WTC11 (cell line): Measurements from ENCODE around the gene AP3M1. TPM values are rescaled to one million over a fixed set of nuclear protein-coding genes. Genes with fewer than 3 reads are reported as not detected.

ENCODE experiments used
- ATAC-seq: fragments of 200-7000 bp; cut with Tn5 transposase; 2 replicates; pipeline ENCODE4 v1.10.0; 2021; ENCODE audit warnings: mild to moderate bottlenecking, moderate library complexity
- CTCF ChIA-PET: fragments of 300-600 bp; sonication (Branson Sonifier 250); formaldehyde crosslinking; loops from one replicate; lab custom pipeline; 2021; ENCODE audit warnings: antibody characterized with exemption; lab: Charles Lee
- POLR2A ChIA-PET: fragments of 350-600 bp; sonication (Branson Sonifier 250); formaldehyde crosslinking; loops from one replicate; lab custom pipeline; 2021; ENCODE audit warnings: antibody characterized with exemption; lab: Charles Lee
- DNase-seq: peaks from one replicate; pipeline ENCODE4 v3.0.0; 2021; ENCODE audit warnings: low spot score
- H3K27ac Mint-ChIP-seq: 2 replicates; pipeline ENCODE4 v1.8.0; 2021; ENCODE audit warnings: mixed read lengths
- H3K27me3 Mint-ChIP-seq: 2 replicates; pipeline ENCODE4 v1.8.0; 2021; ENCODE audit warnings: low read depth, mild to moderate bottlenecking, moderate library complexity, mixed read lengths
- H3K36me3 Mint-ChIP-seq: 2 replicates; pipeline ENCODE4 v1.8.0; 2021; ENCODE audit warnings: mixed read lengths
- H3K4me1 Mint-ChIP-seq: 2 replicates; pipeline ENCODE4 v1.8.0; 2022; ENCODE audit warnings: mixed read lengths
- H3K4me3 Mint-ChIP-seq: 2 replicates; pipeline ENCODE4 v1.8.0; 2021; ENCODE audit warnings: mild to moderate bottlenecking, moderate library complexity, mixed read lengths
- H3K9me3 Mint-ChIP-seq: 2 replicates; pipeline ENCODE4 v1.8.0; 2021; ENCODE audit warnings: mixed read lengths
- CREB1 ChIP-seq: sonication (generic); formaldehyde crosslinking; IDR thresholded peaks from 2 replicates; pipeline ENCODE4 v1.8.0; 2023; ENCODE audit warnings: mild to moderate bottlenecking, missing genetic modification reagents
- EMX1 ChIP-seq: fragments of 250-450 bp; sonication (Bioruptor Pico); IDR thresholded peaks from 2 replicates; pipeline ENCODE4 v1.8.0; 2021; ENCODE audit warnings: mild to moderate bottlenecking
- FOXK1 ChIP-seq: sonication (generic); formaldehyde crosslinking; IDR thresholded peaks from 2 replicates; pipeline ENCODE4 v1.8.0; 2022; ENCODE audit warnings: mild to moderate bottlenecking, moderate library complexity, missing genetic modification reagents
- HMGA2 ChIP-seq: fragments of 250-450 bp; sonication (Bioruptor Pico); IDR thresholded peaks from 2 replicates; pipeline ENCODE4 v1.4.0; 2021; ENCODE audit warnings: mild to moderate bottlenecking, moderate library complexity
- MXD4 ChIP-seq: fragments of 250-450 bp; sonication (Bioruptor Pico); IDR thresholded peaks from 2 replicates; pipeline ENCODE4 v1.8.0; 2021; ENCODE audit warnings: mild to moderate bottlenecking, moderate library complexity, borderline replicate concordance
- OVOL2 ChIP-seq: fragments of 250-450 bp; sonication (Bioruptor Pico); IDR thresholded peaks from 2 replicates; pipeline ENCODE4 v1.9.0; 2021; ENCODE audit warnings: mild to moderate bottlenecking, borderline replicate concordance
- RELA ChIP-seq: sonication (generic); formaldehyde crosslinking; IDR thresholded peaks from 2 replicates; pipeline ENCODE4 v1.8.1; 2022; ENCODE audit warnings: missing genetic modification reagents, mild to moderate bottlenecking, borderline replicate concordance
- SP1 ChIP-seq: sonication (generic); formaldehyde crosslinking; conservative IDR thresholded peaks from 2 replicates; pipeline ENCODE4 v1.8.1; 2022; ENCODE audit warnings: missing genetic modification reagents
- TCF7 ChIP-seq: sonication (generic); formaldehyde crosslinking; IDR thresholded peaks from 2 replicates; pipeline ENCODE4 v1.8.0; 2022; ENCODE audit warnings: mild to moderate bottlenecking, low read depth, missing genetic modification reagents, moderate library complexity
- TEAD1 ChIP-seq: sonication (generic); formaldehyde crosslinking; IDR thresholded peaks from 2 replicates; pipeline ENCODE4 v1.8.0; 2022; ENCODE audit warnings: mild to moderate bottlenecking, missing genetic modification reagents
- ZNF232 ChIP-seq: sonication (generic); formaldehyde crosslinking; IDR thresholded peaks from 2 replicates; pipeline ENCODE4 v1.8.0; 2022; ENCODE audit warnings: mild to moderate bottlenecking, missing genetic modification reagents
- total RNA-seq: library from RNA; stranded (reverse); gene quantifications from 3 replicates; pipeline ENCODE4 v1.2.3, GENCODE V29; 2021
- TF ChIP-seq, protein P1 (sequence below): sonication (generic); formaldehyde crosslinking; IDR thresholded peaks from 2 replicates; pipeline ENCODE4 v1.8.0; 2022; ENCODE audit warnings: mild to moderate bottlenecking, missing genetic modification reagents
- TF ChIP-seq, protein P2 (sequence below): sonication (generic); formaldehyde crosslinking; IDR thresholded peaks from 2 replicates; pipeline ENCODE4 v1.8.0; 2023; ENCODE audit warnings: missing genetic modification reagents
- TF ChIP-seq, protein P3 (sequence below): fragments of 250-450 bp; sonication (Bioruptor Pico); IDR thresholded peaks from 2 replicates; pipeline ENCODE4 v2.1.2; 2022; ENCODE audit warnings: mild to moderate bottlenecking, moderate library complexity
- TF ChIP-seq, protein P4 (sequence below): sonication (generic); formaldehyde crosslinking; IDR thresholded peaks from 2 replicates; pipeline ENCODE4 v1.8.0; 2023; ENCODE audit warnings: mild to moderate bottlenecking, missing genetic modification reagents
- TF ChIP-seq, protein P5 (sequence below): sonication (generic); formaldehyde crosslinking; IDR thresholded peaks from 2 replicates; pipeline ENCODE4 v1.8.1; 2023; ENCODE audit warnings: mild to moderate bottlenecking, missing genetic modification reagents
- TF ChIP-seq, protein P6 (sequence below): sonication (generic); formaldehyde crosslinking; IDR thresholded peaks from 2 replicates; pipeline ENCODE4 v1.8.0; 2022; ENCODE audit warnings: missing genetic modification reagents
- TF ChIP-seq, protein P7 (sequence below): sonication (generic); formaldehyde crosslinking; IDR thresholded peaks from 2 replicates; pipeline ENCODE4 v1.8.0; 2023; ENCODE audit warnings: missing genetic modification reagents, mild to moderate bottlenecking, borderline replicate concordance
- TF ChIP-seq, protein P8 (sequence below): sonication (generic); formaldehyde crosslinking; IDR thresholded peaks from 2 replicates; pipeline ENCODE4 v1.8.1; 2023; ENCODE audit warnings: mild to moderate bottlenecking, missing genetic modification reagents, moderate library complexity

The AP3M1 gene
- total RNA-seq, 1 experiment from 2014 or later, result 37.3 TPM

DNA sequence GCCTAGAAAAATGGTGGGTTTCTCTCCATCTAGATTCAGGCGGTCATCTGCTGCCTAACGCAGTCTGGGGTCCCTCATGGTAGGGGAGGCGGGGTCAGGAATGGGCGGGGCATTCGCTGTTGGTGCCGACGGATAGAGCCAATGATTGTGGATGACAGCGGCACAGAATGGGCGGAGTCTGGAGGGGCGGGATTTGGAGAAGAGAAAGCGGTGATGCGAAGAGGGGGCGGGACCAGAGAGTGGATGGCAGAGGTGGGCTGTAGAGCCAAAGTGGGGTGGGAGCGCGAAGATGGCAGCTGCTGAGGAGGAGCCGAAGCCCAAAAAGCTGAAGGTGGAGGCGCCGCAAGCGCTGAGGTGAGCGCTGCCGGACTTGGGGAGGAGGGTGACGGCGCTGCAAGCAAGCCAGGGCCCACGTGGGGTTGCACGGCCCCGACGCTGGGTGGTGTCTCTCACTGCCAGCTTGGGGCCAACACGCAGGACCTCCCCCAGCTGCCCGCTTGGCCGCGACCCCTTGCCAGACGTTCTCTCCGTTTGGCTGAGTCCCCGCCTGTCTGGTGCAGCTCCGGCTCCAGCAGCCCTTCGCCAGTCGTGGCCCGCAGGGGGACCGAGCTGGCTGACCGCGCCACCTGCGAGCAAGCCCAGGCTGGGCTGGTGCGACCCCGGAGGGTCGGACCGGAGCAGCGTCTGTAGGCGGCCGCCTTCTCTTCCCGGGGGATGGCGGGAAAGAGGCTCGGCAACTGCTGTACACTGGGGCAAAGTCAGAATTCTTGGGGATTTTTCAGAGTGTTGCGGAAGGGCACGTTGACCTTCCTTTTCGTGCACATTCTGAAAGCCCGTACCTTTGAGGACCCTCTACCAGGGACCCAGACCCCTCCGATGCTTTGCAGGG is 606 bp upstream of the AP3M1 start, which contains the start of gene ADK:
Gene ADK, plus strand, starts transcription at position 232 of the 889 bp plus-strand sequence. Its CDS starts 58 bp downstream, at position 290.
- CTCF ChIA-PET, result interaction anchor here (0.9 to 1.9 kb wide), 6 partner anchors 13 to 1084 kb away, joined by 3 to 8 read pairs (median 4); partner anchors contain the start of gene COMTD1
- DNase-seq (peak; percentile 100), ATAC-seq (peak; percentile 89)
- POLR2A ChIA-PET, result interaction anchor here (0.6 to 2.6 kb wide), 13 partner anchors 9 to 1084 kb away, joined by 3 to 16 read pairs (median 4); partner anchors contain the start of genes COMTD1 and VCL
- Mint-ChIP-seq H3K9me3 (no peaks in the 10 kb centered on the region), H3K36me3 (no peaks in the 10 kb centered on the region), H3K4me3 (no peak within 1 kb of the TSS), H3K27me3 (no peaks in the 10 kb centered on the region), H3K27ac (peak within 1 kb of the TSS; percentile 72; the same call in 1 of the 2 replicates), H3K4me1 (peaks cover 14% of the 10 kb centered on the region)
- TF ChIP-seq, protein P1, sequence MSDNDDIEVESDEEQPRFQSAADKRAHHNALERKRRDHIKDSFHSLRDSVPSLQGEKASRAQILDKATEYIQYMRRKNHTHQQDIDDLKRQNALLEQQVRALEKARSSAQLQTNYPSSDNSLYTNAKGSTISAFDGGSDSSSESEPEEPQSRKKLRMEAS (CRISPR knock-in tag), result no peak
- TF ChIP-seq, protein P2, sequence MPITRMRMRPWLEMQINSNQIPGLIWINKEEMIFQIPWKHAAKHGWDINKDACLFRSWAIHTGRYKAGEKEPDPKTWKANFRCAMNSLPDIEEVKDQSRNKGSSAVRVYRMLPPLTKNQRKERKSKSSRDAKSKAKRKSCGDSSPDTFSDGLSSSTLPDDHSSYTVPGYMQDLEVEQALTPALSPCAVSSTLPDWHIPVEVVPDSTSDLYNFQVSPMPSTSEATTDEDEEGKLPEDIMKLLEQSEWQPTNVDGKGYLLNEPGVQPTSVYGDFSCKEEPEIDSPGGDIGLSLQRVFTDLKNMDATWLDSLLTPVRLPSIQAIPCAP (CRISPR knock-in tag), result no peak; the same call in 1 of the 2 replicates
- TF ChIP-seq ZNF232 (CRISPR knock-in tag) (peak; percentile 65; the same call in 1 of the 2 replicates), MXD4 (CRISPR knock-in tag) (no peak), TEAD1 (peak; percentile 31; the same call in 1 of the 2 replicates), RELA (peak; percentile 87; the same call in 1 of the 2 replicates), SP1 (CRISPR knock-in tag) (peak; percentile 89), CREB1 (0 out of 2 replicates have a peak, but pooled peaks have one; percentile 37), FOXK1 (CRISPR knock-in tag) (0 out of 2 replicates have a peak, but pooled peaks have one; percentile 12), OVOL2 (no peak), HMGA2 (CRISPR knock-in tag) (no peak), EMX1 (CRISPR knock-in tag) (no peak), TCF7 (0 out of 2 replicates have a peak, but pooled peaks have one; percentile 67)
- TF ChIP-seq, protein P3, sequence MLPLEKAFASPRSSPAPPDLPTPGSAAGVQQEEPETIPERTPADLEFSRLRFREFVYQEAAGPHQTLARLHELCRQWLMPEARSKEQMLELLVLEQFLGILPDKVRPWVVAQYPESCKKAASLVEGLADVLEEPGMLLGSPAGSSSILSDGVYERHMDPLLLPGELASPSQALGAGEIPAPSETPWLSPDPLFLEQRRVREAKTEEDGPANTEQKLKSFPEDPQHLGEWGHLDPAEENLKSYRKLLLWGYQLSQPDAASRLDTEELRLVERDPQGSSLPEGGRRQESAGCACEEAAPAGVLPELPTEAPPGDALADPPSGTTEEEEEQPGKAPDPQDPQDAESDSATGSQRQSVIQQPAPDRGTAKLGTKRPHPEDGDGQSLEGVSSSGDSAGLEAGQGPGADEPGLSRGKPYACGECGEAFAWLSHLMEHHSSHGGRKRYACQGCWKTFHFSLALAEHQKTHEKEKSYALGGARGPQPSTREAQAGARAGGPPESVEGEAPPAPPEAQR (CRISPR knock-in tag), result no peak
- TF ChIP-seq, protein P4, sequence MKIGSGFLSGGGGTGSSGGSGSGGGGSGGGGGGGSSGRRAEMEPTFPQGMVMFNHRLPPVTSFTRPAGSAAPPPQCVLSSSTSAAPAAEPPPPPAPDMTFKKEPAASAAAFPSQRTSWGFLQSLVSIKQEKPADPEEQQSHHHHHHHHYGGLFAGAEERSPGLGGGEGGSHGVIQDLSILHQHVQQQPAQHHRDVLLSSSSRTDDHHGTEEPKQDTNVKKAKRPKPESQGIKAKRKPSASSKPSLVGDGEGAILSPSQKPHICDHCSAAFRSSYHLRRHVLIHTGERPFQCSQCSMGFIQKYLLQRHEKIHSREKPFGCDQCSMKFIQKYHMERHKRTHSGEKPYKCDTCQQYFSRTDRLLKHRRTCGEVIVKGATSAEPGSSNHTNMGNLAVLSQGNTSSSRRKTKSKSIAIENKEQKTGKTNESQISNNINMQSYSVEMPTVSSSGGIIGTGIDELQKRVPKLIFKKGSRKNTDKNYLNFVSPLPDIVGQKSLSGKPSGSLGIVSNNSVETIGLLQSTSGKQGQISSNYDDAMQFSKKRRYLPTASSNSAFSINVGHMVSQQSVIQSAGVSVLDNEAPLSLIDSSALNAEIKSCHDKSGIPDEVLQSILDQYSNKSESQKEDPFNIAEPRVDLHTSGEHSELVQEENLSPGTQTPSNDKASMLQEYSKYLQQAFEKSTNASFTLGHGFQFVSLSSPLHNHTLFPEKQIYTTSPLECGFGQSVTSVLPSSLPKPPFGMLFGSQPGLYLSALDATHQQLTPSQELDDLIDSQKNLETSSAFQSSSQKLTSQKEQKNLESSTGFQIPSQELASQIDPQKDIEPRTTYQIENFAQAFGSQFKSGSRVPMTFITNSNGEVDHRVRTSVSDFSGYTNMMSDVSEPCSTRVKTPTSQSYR, result peak; percentile 64; the same call in 1 of the 2 replicates
- TF ChIP-seq, protein P5, sequence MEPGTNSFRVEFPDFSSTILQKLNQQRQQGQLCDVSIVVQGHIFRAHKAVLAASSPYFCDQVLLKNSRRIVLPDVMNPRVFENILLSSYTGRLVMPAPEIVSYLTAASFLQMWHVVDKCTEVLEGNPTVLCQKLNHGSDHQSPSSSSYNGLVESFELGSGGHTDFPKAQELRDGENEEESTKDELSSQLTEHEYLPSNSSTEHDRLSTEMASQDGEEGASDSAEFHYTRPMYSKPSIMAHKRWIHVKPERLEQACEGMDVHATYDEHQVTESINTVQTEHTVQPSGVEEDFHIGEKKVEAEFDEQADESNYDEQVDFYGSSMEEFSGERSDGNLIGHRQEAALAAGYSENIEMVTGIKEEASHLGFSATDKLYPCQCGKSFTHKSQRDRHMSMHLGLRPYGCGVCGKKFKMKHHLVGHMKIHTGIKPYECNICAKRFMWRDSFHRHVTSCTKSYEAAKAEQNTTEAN (CRISPR knock-in tag), result 0 out of 2 replicates have a peak, but pooled peaks have one; percentile 53
- TF ChIP-seq, protein P6, sequence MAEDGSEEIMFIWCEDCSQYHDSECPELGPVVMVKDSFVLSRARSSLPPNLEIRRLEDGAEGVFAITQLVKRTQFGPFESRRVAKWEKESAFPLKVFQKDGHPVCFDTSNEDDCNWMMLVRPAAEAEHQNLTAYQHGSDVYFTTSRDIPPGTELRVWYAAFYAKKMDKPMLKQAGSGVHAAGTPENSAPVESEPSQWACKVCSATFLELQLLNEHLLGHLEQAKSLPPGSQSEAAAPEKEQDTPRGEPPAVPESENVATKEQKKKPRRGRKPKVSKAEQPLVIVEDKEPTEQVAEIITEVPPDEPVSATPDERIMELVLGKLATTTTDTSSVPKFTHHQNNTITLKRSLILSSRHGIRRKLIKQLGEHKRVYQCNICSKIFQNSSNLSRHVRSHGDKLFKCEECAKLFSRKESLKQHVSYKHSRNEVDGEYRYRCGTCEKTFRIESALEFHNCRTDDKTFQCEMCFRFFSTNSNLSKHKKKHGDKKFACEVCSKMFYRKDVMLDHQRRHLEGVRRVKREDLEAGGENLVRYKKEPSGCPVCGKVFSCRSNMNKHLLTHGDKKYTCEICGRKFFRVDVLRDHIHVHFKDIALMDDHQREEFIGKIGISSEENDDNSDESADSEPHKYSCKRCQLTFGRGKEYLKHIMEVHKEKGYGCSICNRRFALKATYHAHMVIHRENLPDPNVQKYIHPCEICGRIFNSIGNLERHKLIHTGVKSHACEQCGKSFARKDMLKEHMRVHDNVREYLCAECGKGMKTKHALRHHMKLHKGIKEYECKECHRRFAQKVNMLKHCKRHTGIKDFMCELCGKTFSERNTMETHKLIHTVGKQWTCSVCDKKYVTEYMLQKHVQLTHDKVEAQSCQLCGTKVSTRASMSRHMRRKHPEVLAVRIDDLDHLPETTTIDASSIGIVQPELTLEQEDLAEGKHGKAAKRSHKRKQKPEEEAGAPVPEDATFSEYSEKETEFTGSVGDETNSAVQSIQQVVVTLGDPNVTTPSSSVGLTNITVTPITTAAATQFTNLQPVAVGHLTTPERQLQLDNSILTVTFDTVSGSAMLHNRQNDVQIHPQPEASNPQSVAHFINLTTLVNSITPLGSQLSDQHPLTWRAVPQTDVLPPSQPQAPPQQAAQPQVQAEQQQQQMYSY (CRISPR knock-in tag), result peak; percentile 16; the same call in 1 of the 2 replicates
- TF ChIP-seq, protein P7, sequence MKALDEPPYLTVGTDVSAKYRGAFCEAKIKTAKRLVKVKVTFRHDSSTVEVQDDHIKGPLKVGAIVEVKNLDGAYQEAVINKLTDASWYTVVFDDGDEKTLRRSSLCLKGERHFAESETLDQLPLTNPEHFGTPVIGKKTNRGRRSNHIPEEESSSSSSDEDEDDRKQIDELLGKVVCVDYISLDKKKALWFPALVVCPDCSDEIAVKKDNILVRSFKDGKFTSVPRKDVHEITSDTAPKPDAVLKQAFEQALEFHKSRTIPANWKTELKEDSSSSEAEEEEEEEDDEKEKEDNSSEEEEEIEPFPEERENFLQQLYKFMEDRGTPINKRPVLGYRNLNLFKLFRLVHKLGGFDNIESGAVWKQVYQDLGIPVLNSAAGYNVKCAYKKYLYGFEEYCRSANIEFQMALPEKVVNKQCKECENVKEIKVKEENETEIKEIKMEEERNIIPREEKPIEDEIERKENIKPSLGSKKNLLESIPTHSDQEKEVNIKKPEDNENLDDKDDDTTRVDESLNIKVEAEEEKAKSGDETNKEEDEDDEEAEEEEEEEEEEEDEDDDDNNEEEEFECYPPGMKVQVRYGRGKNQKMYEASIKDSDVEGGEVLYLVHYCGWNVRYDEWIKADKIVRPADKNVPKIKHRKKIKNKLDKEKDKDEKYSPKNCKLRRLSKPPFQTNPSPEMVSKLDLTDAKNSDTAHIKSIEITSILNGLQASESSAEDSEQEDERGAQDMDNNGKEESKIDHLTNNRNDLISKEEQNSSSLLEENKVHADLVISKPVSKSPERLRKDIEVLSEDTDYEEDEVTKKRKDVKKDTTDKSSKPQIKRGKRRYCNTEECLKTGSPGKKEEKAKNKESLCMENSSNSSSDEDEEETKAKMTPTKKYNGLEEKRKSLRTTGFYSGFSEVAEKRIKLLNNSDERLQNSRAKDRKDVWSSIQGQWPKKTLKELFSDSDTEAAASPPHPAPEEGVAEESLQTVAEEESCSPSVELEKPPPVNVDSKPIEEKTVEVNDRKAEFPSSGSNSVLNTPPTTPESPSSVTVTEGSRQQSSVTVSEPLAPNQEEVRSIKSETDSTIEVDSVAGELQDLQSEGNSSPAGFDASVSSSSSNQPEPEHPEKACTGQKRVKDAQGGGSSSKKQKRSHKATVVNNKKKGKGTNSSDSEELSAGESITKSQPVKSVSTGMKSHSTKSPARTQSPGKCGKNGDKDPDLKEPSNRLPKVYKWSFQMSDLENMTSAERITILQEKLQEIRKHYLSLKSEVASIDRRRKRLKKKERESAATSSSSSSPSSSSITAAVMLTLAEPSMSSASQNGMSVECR (CRISPR knock-in tag), result peak; percentile 30; the same call in 1 of the 2 replicates
- TF ChIP-seq, protein P8, sequence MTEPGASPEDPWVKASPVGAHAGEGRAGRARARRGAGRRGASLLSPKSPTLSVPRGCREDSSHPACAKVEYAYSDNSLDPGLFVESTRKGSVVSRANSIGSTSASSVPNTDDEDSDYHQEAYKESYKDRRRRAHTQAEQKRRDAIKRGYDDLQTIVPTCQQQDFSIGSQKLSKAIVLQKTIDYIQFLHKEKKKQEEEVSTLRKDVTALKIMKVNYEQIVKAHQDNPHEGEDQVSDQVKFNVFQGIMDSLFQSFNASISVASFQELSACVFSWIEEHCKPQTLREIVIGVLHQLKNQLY, result no peak
